DOHH2 (cell line): Measurements from ENCODE around the gene MXRA7.

Source experiments
- EZH2phosphoT487 ChIP-seq: fragments of 200-600 bp; sonication (generic); IDR thresholded peaks from 2 replicates; pipeline ENCODE4 v1.6.1; 2017; ENCODE audit warnings: borderline replicate concordance, mild to moderate bottlenecking, antibody characterized with exemption, low read length, moderate library complexity, mixed read lengths
- TF ChIP-seq, protein P1 (sequence below): fragments of 200-600 bp; sonication (generic); IDR thresholded peaks from one replicate; pipeline ENCODE4 v1.5.1; 2014; ENCODE audit warnings: antibody characterized with exemption, mild to moderate bottlenecking, low read depth, low read length; ENCODE audit not compliant: poor library complexity, severe bottlenecking

DNA sequence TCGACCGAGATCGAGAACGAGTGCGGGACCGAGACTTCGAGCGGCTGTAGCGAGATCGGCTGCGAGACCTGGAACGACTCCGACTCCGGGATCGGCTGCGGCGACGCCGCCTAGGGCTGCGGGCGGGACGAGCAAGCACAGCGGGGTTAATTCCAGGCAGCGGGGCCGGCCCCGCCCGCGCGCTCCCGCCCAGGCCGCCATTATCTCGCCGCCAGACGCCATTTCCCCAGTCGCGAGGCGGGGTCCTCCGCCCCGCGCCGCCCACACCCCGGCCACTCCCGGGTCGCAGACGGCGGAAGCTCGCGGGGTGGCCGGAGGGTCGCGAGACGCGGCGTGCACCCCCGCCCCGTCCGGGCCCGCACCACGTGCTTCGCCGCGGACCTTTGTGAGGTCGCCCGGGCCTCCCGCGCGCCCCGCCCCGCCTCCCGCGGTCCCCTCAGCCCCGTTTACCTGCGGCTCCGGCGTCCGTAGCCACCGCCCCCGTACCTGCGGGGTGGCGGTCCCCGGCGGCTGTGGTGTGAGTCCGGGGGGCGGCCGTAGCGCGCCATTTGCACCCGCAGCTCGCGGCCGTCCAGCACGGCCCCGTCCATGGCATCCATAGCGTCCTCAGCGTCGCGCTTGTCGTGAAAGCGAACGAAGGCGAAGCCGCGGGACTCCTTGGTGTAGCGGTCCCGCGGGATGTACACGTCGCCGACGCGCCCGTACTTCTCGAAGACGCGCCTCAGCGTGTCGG is 25.8 kb upstream of the MXRA7 start:
- TF ChIP-seq, protein P1, sequence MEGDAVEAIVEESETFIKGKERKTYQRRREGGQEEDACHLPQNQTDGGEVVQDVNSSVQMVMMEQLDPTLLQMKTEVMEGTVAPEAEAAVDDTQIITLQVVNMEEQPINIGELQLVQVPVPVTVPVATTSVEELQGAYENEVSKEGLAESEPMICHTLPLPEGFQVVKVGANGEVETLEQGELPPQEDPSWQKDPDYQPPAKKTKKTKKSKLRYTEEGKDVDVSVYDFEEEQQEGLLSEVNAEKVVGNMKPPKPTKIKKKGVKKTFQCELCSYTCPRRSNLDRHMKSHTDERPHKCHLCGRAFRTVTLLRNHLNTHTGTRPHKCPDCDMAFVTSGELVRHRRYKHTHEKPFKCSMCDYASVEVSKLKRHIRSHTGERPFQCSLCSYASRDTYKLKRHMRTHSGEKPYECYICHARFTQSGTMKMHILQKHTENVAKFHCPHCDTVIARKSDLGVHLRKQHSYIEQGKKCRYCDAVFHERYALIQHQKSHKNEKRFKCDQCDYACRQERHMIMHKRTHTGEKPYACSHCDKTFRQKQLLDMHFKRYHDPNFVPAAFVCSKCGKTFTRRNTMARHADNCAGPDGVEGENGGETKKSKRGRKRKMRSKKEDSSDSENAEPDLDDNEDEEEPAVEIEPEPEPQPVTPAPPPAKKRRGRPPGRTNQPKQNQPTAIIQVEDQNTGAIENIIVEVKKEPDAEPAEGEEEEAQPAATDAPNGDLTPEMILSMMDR, result no peak
- TF ChIP-seq EZH2phosphoT487, result no peak
